ENCODE results near the gene ISCA2. TPM values are rescaled to one million over a fixed set of nuclear protein-coding genes. Genes with fewer than 3 reads are reported as not detected.
A peak's percentile ranks its signal among the peaks of the same experiment; 100 is the strongest.

ISCA2 gene
- total RNA-seq, 1 donor from 2014 or later, result 22.4 TPM

DNA sequence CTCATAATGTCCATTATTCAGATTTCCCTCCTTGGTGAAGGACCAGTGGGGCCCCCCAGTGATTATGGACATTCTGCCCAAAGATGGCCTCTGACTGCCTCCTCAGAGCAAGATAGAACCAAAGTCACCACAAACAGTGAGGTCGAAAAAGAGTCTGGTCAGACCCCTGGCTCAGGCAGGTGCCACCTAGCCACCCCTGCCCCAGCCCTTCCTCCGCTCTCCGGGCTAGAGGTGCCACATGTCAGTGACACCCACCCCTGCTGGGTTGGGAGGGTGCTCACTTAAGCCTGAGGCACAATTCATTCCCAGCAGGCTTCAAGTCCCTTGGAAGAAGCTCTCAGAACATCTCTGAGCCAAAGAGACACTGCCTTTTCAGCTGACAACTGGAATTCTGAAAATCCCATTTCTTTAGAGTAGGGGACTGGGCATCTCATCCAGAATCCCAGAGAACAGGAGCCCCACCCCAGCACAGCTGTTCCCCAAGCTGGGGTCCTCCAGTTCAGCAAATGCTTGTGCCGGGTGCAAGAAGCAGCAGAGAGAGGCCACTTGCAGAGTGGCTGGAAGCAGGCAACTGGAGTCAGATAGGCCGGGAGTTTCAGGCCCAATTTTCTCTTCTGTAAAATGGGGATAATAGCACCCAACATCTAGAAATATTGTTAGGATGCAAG is 50.3 kb downstream of the ISCA2 start:
- no peaks in the 10 kb centered on the region for H3K27me3 Mint-ChIP-seq (ENCODE audit: unreplicated experiment)
- no peak overlapping the region for H3K4me3 Mint-ChIP-seq (ENCODE audit: unreplicated experiment)
- no peaks in the 10 kb centered on the region for H3K9me3 Mint-ChIP-seq (ENCODE audit: unreplicated experiment)
- H3K4me1 Mint-ChIP-seq (ENCODE audit: unreplicated experiment), result peaks cover 63% of the 10 kb centered on the region
- H3K36me3 Mint-ChIP-seq (ENCODE audit: unreplicated experiment), result peaks cover 25% of the 10 kb centered on the region
- no peak for DNase-seq (ENCODE audit: extremely low spot score, unreplicated experiment)
- TF ChIP-seq CTCF (IDR thresholded peaks at IDR 0.05), result no peak
- H3K27ac Mint-ChIP-seq (ENCODE audit: unreplicated experiment), result no peak overlapping the region

GRCh38 chr14:74545386-74545785 is 51.8 kb downstream of the ISCA2 start:
- no peak for TF ChIP-seq CTCF (IDR thresholded peaks at IDR 0.05)
- no peaks in the 10 kb centered on the region for H3K9me3 Mint-ChIP-seq (ENCODE audit: unreplicated experiment)
- no peak for DNase-seq (ENCODE audit: extremely low spot score, unreplicated experiment)
- peaks cover 23% of the 10 kb centered on the region for H3K36me3 Mint-ChIP-seq (ENCODE audit: unreplicated experiment)
- H3K4me3 Mint-ChIP-seq (ENCODE audit: unreplicated experiment), result no peak overlapping the region
- H3K4me1 Mint-ChIP-seq (ENCODE audit: unreplicated experiment), result peaks cover 73% of the 10 kb centered on the region
- peak overlapping the region; percentile 91 for H3K27ac Mint-ChIP-seq (ENCODE audit: unreplicated experiment)
- H3K27me3 Mint-ChIP-seq (ENCODE audit: unreplicated experiment), result no peaks in the 10 kb centered on the region

DNA sequence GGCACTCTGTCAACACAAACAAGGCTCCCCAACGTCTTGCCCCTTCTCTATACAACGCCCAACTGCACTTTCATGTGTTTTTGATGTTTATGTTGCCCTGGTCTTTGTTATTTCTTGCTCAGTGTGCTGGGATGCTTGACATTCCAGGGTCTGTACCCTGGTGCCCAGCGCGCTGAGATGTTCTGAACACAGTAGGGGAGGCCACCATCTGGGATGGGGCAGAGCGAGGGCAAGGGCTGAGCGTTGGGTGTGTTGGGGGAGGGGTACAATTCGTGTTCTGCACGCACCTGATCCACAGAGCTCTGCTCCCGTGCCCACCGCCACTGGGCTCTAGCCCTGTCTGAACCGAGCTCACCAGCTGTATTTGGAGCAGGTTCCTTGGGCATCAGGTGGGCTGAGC is 52.9 kb downstream of the ISCA2 start:
- no peak for DNase-seq (ENCODE audit: extremely low spot score, unreplicated experiment)
- peak overlapping the region; percentile 91 for H3K27ac Mint-ChIP-seq (ENCODE audit: unreplicated experiment)
- peaks cover 83% of the 10 kb centered on the region for H3K4me1 Mint-ChIP-seq (ENCODE audit: unreplicated experiment)
- TF ChIP-seq CTCF (IDR thresholded peaks at IDR 0.05), result no peak
- peaks cover 28% of the 10 kb centered on the region for H3K36me3 Mint-ChIP-seq (ENCODE audit: unreplicated experiment)
- H3K27me3 Mint-ChIP-seq (ENCODE audit: unreplicated experiment), result no peaks in the 10 kb centered on the region
- no peak overlapping the region for H3K4me3 Mint-ChIP-seq (ENCODE audit: unreplicated experiment)
- no peaks in the 10 kb centered on the region for H3K9me3 Mint-ChIP-seq (ENCODE audit: unreplicated experiment)

Other genes with a start within 250 kb of the ISCA2 start
- gene ABCD4, start 190.8 kb upstream of the ISCA2 start, total RNA-seq, result 58.6 and 62.0 TPM in 2 replicates
- gene VRTN, start 145.3 kb upstream of the ISCA2 start, total RNA-seq, result not detected in 2 replicates
- gene SYNDIG1L, start 67.6 kb upstream of the ISCA2 start, total RNA-seq, result 0.26 TPM in 1 of 2 replicates, not detected in the other
- 524 and 529 TPM in 2 replicates for gene NPC2, start 460 bp upstream of the ISCA2 start, total RNA-seq
- 377 and 379 TPM in 2 replicates for gene LTBP2, start 118.5 kb downstream of the ISCA2 start, total RNA-seq
- 45.6 and 47.7 TPM in 2 replicates for gene AREL1, start 219.3 kb downstream of the ISCA2 start, total RNA-seq
- 59.5 and 61.6 TPM in 2 replicates for gene FCF1, start 219.4 kb downstream of the ISCA2 start, total RNA-seq

Measured in osteocyte (in vitro differentiated cells).